NCI-H1048 (cell line): Measurements from ENCODE around the gene MED27.

Experiments
- DNase-seq: peaks from one replicate; lab custom pipeline; 2025; lab: John Stamatoyannopoulos, UW

The MED27 gene

DNA sequence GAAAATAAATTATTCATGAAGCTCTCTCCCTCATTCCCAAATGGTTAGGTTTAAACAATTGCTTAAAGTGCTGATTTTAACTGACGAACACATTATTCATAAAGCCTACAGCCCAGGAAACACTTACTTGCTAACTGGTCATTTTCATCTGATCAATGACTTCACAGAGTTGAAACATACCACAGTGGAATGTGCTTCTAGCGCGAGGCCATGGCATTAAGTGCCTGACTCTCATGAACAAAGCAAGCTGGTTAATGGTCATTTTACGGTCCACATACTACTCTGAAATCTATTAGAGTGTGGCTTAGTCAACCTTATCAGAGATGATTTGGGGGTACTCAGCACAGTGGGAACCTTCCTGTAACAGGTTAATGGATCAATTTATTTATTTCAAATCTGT is 114.6 kb downstream of the MED27 start:
- no peak for DNase-seq

DNA sequence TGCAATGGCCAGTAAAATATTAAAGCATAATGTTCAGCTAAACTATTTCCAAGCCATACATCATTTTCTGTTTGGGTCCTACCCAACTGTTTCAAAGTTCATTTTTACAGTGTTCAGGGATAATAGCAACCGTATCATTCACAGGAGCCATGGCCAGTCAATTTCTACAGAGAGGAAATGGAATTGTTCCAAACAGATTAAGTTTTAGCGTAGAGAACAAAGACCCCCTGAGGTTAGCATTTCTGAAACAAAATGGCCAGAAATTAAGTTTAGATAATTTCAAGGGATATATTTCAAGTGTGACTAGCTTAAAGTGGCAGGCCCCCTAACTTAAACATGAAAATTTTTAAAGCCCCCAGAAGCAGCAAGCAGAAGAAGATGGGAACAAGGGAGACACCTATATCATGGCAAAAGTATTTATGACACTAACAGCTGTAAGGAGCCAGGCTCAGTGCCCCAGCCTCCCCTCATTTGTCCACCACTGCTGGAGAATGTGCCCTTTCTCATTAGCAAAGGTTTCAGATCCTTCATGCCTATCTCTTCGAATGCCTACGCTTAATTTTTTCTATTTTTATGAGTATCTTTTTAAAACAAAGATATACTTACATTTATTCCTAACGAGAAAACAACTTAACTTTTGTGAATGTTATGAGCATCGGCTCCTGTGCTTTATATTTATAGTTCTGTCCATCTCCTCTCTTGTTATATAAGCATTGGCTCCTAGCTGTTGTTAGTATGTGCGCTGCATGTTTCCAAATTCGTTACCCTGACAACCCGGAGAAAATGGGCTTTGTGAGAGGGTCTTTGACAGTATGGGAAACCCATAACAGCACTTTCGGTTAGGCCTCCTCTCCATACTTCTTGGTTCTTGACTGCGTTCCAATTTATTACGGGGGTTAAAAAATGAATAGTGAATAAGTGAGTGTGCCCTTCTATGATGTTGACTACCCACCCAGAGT is 116.3 kb downstream of the MED27 start:
- no peak for DNase-seq

DNA sequence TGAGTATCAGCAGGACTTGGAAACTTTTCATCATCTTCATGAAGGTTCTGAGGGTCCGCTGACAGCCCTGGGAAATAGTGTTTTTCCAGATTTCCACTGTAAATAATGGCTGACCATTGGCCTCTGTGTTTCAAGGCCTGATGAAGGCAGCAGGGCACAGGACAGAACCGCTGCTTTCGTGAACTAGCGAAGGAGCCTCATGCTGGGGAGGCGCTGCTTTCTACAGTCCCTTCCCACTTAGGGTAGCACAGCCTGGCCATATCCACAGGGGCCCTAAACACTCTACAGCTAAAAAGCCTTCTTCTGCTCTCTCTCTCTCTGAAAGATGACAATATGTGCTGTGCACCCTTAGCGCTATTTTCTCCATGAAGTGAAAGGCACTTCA is 118.2 kb downstream of the MED27 start:
- DNase-seq, result no peak

DNA sequence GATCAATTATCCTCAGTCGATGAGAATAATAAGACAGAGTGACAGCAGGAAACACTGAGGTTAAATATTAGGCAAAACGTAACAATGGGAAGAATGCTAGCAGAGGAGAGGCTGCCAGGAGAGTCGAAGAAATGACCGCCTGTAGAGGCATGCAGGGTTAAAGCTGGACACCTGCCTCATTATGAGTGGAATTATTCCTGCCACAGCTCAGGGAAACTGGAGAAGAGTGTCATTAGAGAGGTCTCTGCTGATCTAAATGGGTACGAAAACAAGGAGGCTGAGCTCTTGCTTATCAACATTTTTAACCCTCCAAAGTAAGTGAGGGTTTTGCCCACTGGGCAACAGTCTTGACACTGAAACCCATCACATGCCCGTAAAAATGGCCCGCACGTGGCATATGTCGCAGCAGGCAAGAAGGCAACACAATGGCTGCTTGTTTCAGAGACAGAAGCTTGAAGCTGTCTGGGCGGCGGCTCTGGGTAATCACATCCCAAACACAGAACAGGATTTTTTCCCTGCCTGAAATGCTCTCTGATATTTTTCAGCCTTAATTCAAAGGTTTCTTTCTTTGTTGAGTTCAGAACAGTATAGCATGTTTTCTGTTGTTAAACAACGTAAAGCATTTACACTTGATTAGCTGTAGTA is 118.7 kb downstream of the MED27 start:
- no peak for DNase-seq

DNA sequence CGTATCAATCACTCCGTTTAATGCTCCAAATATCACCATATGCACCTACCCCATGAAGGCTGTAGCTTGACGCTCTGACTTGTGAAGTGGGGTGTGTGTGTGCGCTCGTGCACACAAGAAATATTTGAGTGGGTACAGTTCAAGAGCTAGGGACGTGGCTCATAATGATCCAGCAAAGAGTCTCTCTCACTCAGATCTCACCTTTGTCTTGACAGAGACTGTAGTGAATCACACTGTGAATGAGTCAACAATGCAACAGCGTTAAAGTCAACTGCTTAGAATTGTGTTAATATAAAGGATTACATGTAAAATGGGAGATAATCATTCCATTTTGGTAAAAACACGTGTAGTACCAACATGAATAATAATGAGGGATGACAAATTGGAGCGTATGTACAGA is 119.4 kb downstream of the MED27 start:
- DNase-seq, result no peak

DNA sequence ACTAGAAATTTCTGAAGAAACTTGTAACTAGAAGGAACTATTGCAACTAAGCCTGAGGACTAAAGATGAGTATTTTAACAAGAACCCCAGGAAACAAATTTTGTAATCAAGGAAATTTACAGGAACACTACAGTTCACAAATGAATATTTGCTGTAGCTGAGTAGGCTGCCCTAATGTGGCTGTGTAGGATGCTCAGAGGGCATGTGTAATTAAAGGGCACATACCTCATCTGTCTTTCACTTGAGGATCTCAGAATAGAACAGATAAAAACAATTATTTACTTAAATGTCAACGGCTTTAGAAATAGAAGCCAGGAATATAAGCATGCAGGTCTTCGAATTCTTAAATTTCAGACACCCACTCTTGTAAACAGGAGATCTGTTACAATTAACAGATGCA is 119.8 kb downstream of the MED27 start:
- no peak for DNase-seq

DNA sequence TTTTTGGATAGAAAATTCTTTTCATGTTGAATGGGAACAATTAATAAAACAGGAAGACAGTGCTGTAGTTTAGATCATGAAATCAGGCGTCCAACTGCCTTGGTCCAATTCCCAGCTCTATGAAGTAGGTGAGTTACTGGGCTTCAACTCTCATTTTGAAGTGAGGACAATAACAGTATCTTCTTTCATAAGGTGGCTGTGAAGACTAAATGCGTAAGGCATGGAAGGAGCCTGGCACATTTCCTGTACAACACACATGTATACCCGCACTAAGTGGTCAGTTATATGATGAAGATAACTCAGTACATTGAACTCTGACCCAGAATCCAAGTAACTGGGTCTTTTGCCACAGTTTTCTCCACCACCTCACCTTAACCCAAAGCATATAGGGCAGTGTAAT is 120.6 kb downstream of the MED27 start:
- no peak for DNase-seq

DNA sequence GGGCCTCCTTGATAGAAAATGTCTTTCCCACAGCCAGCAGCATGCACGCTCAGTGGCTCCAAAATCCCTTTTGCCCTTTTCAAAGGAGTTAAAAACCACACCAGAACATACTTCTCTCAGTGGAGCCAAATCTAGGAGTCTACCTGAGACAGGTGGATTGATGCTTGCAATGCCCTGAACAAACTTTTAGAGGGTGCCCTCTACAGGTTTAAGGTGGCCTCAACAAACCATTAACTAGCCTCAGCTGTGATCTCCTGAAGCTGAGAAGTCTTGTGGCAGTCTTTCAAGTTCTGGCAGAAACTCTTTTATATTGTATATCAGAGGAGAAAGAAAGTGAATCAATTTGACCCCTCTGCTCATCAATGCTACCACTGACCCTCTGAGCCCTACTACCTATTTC is 125.4 kb downstream of the MED27 start:
- DNase-seq, result no peak

DNA sequence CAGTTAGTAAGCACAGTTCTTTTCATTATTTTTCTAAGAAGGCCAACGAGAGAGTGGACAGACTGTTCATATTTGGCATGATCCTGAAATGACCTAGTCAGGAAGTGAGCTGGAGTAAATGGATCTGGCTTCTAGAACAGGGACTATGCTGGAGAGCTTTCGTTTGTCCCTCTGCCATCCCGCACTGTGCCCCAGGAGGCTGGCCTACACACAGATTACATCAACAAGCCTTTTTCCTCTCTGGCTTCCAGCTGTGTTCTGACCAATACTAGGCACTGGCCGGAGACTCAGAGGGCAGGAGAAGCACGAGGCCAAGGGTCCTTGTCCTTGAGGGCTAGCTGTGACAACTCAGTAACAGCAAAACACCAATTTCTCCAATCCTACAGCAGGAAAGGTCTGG is 127.8 kb downstream of the MED27 start:
- no peak for DNase-seq

DNA sequence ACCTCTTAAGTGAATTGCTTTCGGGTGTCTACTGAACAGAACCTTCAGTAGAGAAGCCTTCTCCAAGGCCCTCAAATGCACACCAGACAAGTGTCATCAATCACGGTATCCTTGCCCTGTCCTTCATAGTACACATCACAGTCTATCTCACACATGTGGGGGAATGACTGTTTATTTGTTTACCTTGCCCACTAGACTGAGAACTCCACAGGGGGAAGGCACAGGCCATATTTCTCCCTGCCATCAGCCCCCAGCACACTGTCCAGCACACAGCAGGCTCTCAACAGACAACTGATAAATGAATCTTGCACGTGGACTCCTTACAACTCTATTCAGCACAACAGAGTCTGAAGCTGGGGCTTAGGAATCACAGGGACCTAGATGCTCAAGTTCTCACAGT is 128.5 kb downstream of the MED27 start:
- no peak for DNase-seq

DNA sequence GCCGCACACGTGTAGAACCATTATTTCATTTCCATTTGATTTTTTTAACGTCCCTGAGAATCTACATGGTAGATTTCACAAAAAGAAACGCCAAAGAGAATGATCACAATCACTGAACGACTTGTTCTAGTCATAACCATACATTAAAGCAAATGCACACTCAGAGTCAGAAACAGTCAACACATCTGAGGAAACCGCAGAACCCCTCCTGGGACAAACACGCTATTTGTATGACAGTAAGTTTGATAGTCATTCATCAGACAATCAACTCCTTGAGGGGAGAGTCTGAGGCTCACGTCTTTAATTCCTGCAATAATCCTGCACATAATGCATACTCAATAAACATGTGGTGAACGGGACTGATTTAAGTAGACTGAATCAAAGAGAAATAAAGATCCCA is 129.2 kb downstream of the MED27 start:
- DNase-seq, result no peak

DNA sequence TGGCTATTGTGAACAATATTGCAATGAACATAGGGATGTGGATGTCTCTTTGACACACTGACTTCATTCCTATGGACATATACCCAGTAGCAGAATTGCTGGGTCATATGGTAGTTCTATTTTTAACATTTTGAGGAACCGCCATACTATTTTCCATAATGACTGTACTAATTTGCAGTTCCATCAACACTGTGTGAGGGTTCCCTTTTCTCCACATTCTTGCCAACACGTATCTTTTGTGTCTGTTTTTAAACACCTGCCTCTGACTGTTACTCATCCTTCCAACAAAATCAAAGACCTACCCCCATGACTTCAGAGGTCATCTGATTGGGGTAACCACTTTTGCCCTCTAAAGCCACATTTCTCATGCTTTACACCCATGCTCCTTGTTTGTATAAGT is 133.5 kb downstream of the MED27 start:
- no peak for DNase-seq

DNA sequence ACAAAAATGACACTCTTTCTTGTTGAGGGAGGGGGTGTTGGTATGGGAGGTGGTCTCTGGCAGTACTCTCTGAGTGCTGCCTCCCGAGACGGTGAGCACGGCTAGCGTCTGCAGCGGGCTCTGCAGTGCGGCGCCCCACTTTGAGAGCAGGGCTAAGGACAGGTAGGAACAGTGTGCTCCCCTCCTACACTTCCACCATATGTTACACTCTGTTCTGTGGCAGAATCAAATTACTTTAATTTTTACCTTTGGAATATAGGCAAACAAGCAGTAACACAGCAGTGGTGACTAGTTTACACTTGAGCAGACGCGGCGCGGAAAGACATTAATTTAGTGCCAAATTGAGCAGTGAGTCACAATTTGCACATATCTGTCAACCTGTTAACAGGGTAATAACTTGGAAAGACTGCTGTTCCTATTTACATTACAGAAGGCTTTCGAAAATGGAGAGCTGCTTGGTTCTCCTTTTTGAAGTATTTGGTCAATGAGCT is 136.3 kb downstream of the MED27 start:
- no peak for DNase-seq

DNA sequence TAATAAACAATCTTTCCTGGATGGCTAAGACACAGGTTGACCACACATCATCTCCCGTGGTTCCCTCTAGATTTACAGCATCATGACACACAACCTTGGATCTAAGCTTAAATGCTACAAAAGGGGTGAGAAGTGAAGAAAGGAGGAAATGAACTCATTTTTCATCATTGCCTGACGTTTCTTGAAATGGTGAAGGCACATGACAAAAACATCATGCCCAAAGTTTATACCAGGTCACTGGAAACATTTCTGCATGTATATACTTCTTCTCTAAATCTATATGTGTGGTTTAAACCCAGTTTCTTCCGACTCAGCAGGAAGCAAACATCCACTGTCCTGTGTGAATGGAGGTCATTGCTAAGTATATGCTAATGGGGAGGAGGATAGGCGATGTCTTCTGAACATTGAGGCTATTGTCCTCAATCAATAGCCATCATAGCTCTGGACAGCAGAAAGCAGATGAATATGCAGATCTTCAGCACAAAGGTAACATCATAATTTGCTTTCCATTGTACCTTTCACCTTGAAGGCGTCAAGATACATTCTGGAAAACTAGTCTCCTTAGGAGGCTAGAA is 137.4 kb downstream of the MED27 start:
- DNase-seq, result no peak

DNA sequence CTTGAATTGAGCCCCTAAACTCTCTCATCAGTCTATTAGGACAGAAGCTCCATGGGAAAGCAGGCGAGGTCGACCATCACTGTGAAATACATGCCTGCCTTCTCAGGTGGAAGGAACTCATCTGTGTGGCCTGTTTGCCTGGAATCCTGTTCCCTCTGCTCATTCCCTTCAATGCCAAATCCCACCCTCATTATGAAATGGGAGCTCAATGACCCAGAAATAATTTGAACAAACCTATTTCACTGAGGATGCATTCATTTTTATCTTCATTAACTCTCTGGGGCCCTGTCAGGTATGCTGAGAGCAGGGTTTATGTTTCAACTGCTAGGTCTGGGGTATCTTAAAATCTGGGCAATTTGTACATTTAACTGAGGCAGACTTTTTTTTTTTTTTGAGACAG is 142.2 kb downstream of the MED27 start:
- DNase-seq, result no peak

DNA sequence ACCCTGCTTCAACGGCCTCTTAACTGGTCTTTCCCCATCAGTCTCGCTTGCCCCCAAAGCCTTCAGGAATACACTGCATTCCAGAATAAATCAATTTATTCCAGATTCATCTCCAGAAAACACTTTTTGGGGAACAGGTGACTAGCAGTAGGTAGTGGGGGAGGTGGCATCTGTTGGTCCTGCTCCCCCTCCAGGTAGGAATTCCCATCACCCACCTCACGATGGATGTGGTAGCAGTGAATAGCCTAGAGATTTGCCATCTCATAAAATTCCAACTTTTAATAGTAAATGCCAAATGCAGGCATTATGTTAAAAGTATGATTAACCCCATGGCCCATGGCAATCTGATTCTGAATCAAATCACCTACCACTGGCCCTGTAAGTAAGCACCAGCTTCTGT is 142.7 kb downstream of the MED27 start:
- no peak for DNase-seq

DNA sequence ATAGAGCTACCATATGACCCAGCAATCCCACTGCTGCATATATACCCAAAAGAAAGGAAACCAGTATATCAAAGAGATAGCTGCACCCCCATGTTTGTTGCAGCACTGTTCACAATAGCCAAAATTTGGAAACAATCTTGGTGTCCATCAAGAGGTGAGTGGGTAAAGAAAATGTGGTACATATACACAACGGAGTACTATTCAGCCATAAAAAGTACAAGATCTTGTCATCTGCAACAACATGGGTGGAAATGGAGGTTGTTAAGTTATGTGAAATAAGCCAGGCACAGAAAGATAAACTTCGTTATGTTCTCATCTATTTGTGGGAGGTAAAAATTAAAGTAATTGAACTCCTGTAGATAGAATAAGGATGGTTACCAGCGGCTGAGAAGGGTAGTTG is 145.0 kb downstream of the MED27 start:
- no peak for DNase-seq

DNA sequence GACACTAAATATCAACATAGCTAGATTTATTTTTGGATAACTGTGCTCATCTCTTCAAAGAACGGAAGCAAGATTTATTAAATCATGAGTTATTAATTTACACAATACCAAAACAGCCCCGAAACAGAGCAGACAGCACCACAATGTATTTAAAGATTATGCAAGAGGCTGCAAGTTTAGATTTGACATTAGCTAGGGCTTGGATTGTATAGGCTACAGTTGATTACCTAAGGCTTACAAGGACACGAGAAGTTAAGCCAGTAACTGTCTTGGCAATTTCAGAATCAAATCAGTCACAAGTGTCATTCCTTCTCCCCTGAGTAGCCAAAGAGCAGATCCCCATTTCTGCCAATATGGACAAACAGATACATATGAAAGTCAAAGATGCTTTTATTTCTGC is 152.6 kb downstream of the MED27 start:
- DNase-seq, result no peak

DNA sequence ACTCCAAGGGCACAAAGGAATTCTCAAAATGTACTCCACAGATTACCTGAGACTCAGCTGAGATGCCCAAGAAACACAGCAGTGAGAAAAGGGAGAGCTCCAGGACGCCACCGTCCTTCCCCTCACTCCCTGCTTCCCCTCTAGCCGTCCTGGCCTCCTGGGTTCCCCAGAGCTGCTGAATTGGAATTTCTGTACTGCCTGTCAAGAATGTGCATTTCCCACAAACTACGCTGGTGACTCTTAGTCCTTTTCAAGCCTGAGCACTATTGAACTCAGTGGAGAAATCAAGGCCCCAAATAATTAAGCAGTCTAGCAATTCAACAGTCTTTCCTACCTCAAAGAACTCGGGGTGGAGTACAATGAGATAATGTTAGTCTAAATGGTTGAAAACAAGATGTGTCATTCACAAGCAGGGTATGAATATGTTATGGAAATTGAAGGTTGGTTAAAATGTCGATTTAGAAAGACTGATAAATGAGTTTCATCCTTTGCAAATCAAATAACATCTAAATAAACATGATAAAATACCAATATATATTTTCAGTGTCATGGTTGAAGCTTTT is 153.2 kb downstream of the MED27 start:
- no peak for DNase-seq

DNA sequence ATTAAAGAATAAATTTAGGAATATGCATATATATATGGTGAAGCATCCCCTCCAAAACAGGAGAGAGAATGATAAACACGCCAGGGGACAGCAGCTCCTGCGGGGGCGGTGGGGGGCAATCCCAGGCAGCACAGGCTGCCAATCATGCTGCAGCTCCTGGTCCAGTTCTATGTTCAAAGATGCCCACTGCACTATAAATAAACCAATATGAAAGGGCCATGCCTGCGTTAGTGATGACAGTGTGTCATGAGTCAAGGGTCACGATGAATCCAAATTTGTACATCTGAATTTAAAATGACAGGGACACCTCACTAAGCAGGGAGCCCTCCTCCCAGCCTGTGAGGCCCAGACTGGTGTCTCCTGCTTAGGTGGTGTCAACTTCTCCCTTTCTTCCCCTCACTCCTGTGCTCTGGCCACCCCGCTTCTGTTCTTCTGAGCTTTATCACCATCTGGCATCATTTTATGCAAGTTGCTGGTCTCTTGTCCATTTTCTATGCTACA is 153.9 kb downstream of the MED27 start:
- no peak for DNase-seq

DNA sequence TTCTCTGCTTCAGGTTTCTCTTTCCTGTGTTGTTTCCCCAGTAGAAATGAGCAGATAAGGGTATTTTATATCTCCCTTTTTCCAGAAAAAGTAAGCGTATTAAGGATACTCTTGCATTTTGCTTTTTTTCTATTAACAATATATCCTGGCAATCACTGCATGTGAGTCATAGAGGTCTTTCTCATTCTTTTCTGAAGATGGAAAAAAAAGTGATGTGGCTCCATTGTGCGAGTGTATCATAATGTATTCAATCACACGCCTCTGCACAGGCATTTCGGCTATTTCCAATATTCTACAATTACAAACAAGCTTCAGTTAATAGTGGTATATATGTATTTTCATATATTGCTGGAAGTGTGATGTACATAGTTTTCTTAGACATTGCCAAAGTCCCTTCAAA is 155.9 kb downstream of the MED27 start:
- DNase-seq, result no peak

DNA sequence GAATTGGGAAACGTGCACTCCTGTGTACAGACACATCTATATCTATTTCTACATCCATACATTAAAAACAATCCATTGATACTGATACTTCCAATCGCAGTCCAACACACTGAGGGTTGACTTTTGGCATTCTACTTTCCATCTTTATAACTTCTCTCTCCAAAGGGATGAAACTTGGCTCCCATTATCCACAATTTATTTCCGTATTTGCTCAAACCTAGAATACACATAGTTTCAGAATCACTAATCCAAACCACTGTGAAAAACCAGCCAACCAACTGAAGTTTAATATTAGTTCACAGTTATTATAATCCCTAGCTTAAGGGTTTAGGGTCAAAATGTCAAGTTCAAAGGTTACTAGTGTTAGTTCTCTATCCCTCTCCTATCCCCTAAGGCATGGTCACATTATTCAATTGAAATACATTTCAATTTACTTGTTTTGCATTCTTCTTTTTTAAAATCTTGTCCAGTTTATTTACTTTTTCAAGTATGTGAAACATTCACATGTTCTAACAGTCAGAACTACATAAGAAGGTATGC is 156.5 kb downstream of the MED27 start:
- no peak for DNase-seq
